HG03558 (cell line): ENCODE data around the gene JAG1.
"Not testable (repeated sequence)": the region's sequence is repeated elsewhere in the genome, so short reads cannot be mapped to it uniquely, and the experiment has no call there.

ENCODE experiments used
- ATAC-seq: cut with Tn5 transposase; IDR thresholded peaks from one replicate; pipeline ENCODE4 v1.9.1; 2021; ENCODE audit warnings: moderate number of reproducible peaks; ENCODE audit not compliant: unreplicated experiment; ENCODE audit errors: extremely low read depth

JAG1 gene

DNA sequence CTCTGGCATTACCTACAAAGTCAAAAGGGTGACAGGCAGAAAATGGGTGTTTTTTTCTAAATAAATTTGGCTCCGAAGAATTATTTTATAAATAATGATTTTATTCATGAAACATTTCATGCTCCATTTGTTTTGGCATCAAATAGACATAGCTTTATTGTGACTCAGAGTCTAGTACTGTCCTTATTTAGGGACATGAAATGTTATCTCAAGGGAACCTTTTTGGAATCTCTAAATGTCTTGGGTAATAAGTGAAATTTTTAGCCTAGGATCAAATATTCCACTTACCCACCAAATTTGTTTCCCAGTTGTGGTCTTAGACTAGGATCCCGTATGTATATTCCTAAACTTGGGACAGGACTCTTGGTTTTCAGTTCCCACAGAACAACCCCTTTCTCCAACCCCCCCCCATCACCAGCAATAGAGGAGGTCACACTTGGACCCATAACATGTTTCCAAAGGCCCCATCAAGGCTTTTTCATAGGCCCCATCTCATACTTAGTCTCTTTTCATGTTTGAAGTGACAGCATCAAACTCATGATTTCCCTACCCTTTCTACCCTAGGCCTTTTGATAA is 81.8 kb downstream of the JAG1 start:
- no peak for ATAC-seq

DNA sequence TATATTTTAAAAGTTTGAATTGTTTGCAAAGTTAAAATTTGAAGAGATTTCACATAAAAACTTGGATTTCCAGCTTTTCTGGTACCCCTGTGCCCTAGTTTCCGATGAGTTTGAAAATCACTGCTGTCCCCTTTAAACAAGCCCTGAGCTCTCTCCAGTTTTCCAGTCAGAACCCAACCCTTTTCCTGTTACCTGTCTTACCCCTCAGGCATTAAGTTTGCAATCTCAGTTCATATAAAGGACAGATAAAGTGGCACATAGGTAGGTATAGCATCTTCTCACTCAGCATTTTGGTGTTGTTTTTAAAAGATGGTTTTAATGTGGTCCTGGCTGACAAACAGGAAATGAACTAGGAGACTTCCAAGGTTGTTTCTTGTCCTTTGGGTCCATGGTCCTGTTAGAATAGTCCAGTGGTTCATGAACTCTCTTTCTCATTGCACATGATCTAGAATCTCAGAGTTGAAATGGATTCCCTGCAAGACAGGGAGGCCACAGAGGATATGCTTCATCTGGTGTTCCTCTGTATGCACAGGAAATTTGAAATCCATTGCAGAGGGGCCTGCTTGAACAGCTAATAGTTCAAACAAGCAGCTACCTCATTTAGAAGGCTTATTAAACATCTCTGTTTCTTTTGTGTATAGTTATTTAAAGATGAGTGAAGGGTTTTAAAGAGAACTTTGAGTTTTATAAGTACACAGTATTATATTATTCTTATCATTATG is 82.7 kb downstream of the JAG1 start:
- ATAC-seq = no peak

DNA sequence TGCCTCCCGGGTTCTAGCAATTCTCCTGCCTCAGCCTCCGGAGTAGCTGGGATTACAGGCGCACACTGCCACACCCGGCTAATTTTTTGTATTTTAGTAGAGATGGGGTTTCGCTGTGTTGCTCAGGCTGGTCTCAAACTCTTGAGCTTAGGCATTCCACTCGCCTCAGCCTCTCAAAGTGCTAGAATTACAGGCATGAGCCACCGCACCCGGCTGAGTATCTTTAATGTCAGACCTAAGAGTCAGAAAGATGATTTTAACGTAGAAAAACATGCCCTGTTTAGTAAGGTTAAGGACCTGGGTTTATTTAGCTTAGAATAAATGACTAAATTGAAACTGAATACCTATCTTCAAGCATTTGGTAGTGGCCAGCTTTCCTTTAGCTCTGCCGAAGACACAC is 83.4 kb downstream of the JAG1 start:
- not testable (repeated sequence) for ATAC-seq
